Hepatocyte (in vitro differentiated cells): Measurements from ENCODE around the gene NIPAL4. TPM values are rescaled to one million over a fixed set of nuclear protein-coding genes. Genes with fewer than 3 reads are reported as not detected.

Source experiments
- DNase-seq: peaks from one replicate; pipeline ENCODE4 v3.0.0-alpha.2; 2016; ENCODE audit warnings: low spot score
- H2AFZ ChIP-seq: fragments of 200-600 bp; sonication (generic); 2 replicates; pipeline ENCODE4 v1.6.0; 2016; ENCODE audit warnings: antibody characterized with exemption, mild to moderate bottlenecking
- H3K27ac ChIP-seq: fragments of 200-600 bp; sonication (generic); 2 replicates; pipeline ENCODE4 v1.5.1; 2016; ENCODE audit warnings: mild to moderate bottlenecking
- H3K27me3 ChIP-seq: fragments of 200-600 bp; sonication (generic); 2 replicates; pipeline ENCODE4 v1.6.1; 2016
- H3K36me3 ChIP-seq: fragments of 200-600 bp; sonication (generic); replicated peaks from 2 replicates; pipeline ENCODE4 v1.5.1; 2016; ENCODE audit warnings: low read depth; ENCODE audit not compliant: insufficient read depth
- H3K4me1 ChIP-seq: fragments of 200-600 bp; sonication (generic); 2 replicates; pipeline ENCODE4 v1.5.1; 2016; ENCODE audit warnings: mild to moderate bottlenecking, moderate library complexity; ENCODE audit not compliant: insufficient read depth
- H3K4me2 ChIP-seq: fragments of 200-600 bp; sonication (generic); 2 replicates; pipeline ENCODE4 v1.6.0; 2016
- H3K4me3 ChIP-seq: fragments of 200-600 bp; sonication (generic); 2 replicates; pipeline ENCODE4 v1.5.1; 2016; ENCODE audit warnings: mild to moderate bottlenecking
- H3K79me2 ChIP-seq: fragments of 200-600 bp; sonication (generic); 2 replicates; pipeline ENCODE4 v1.6.0; 2017; ENCODE audit warnings: mild to moderate bottlenecking
- H3K9me2 ChIP-seq: fragments of 200-600 bp; sonication (generic); replicated peaks from 2 replicates; pipeline ENCODE4 v1.6.0; 2017; ENCODE audit warnings: mild to moderate bottlenecking; ENCODE audit not compliant: insufficient read depth
- H3K9me3 ChIP-seq: fragments of 200-600 bp; sonication (generic); 2 replicates; pipeline ENCODE4 v1.5.1; 2016; ENCODE audit warnings: low read depth, mild to moderate bottlenecking
- H4K20me1 ChIP-seq: fragments of 200-600 bp; sonication (generic); 2 replicates; pipeline ENCODE4 v1.6.0; 2016; ENCODE audit warnings: mild to moderate bottlenecking; ENCODE audit not compliant: insufficient read depth, poor library complexity, severe bottlenecking
- CTCF ChIP-seq: fragments of 200-600 bp; sonication (generic); IDR thresholded peaks from 2 replicates; pipeline ENCODE4 v1.5.1; 2016; ENCODE audit warnings: antibody characterized with exemption, mild to moderate bottlenecking; ENCODE audit not compliant: poor library complexity
- EZH2 ChIP-seq: fragments of 200-600 bp; sonication (generic); IDR thresholded peaks from 2 replicates; pipeline ENCODE4 v1.6.1; 2016; ENCODE audit warnings: antibody characterized with exemption, mild to moderate bottlenecking, borderline replicate concordance
- EZH2phosphoT487 ChIP-seq: fragments of 200-600 bp; sonication (generic); IDR thresholded peaks from one replicate; pipeline ENCODE4 v1.6.1; 2018; ENCODE audit warnings: antibody characterized with exemption, mild to moderate bottlenecking, low read depth, moderate library complexity; ENCODE audit not compliant: unreplicated experiment, severe bottlenecking
- WGBS: methylation state at CpG from one replicate; pipeline ENCODE4 v1.1.6; 2016; ENCODE audit warnings: low lambda C conversion rate; ENCODE audit errors: missing lambda C conversion rate; 5-methylcytosine and 5-hydroxymethylcytosine counted together
- polyA plus RNA-seq: library from polyadenylated mRNA; unstranded; fragments of >200 nt; fragmentation: Nextera tagmentation; extraction: Ambion mirVana; gene quantifications from 2 replicates; pipeline ENCODE4 v1.2.1, GENCODE V29; 2016
- total RNA-seq: library from RNA; depleted of rRNA; stranded (reverse); fragments of >200 nt; gene quantifications from 2 replicates; pipeline ENCODE4 v1.2.3, GENCODE V29; 2014

Gene NIPAL4
- total and polyA plus RNA-seq, 2 experiments from 2014 or later = 0.17 to 0.37 TPM

GRCh38 chr5:157502143-157502647 lies 42.2 kb downstream of the NIPAL4 start:
- Histone ChIP-seq H3K27me3 (no peaks in the 10 kb centered on the region), H3K9me2 (no peaks in the 10 kb centered on the region), H3K9me3 (no peaks in the 10 kb centered on the region), H3K79me2 (no peaks in the 10 kb centered on the region), H3K36me3 (no peaks in the 10 kb centered on the region), H3K4me3 (no peak overlapping the region), H3K4me2 (no peak overlapping the region), H4K20me1 (no peaks in the 10 kb centered on the region), H2AFZ (no peak overlapping the region), H3K27ac (no peak overlapping the region), H3K4me1 (no peaks in the 10 kb centered on the region)
- 83% methylated on average over 8 of the region's 8 CpGs for WGBS
- DNase-seq = no peak
- TF ChIP-seq EZH2phosphoT487 (no peak), CTCF (no peak), EZH2 (no peak)

GRCh38 chr5:157504053-157504452 lies 44.0 kb downstream of the NIPAL4 start:
- H3K4me3 ChIP-seq = no peak overlapping the region
- H3K9me3 ChIP-seq = no peaks in the 10 kb centered on the region
- WGBS = 87% methylated on average over 8 of the region's 8 CpGs
- no peaks in the 10 kb centered on the region for H3K79me2 ChIP-seq
- H3K4me1 ChIP-seq = no peaks in the 10 kb centered on the region
- H2AFZ ChIP-seq = no peak overlapping the region
- no peaks in the 10 kb centered on the region for H3K27me3 ChIP-seq
- DNase-seq = no peak
- no peaks in the 10 kb centered on the region for H4K20me1 ChIP-seq
- H3K36me3 ChIP-seq = no peaks in the 10 kb centered on the region
- H3K27ac ChIP-seq = no peak overlapping the region
- H3K9me2 ChIP-seq = no peaks in the 10 kb centered on the region
- TF ChIP-seq EZH2phosphoT487 (no peak), CTCF (no peak), EZH2 (no peak)
- no peak overlapping the region for H3K4me2 ChIP-seq

- H3K36me3 ChIP-seq = no peaks in the 10 kb centered on the region
- no peaks in the 10 kb centered on the region for H4K20me1 ChIP-seq
- no peaks in the 10 kb centered on the region for H3K27me3 ChIP-seq
- DNase-seq = no peak
- no peak for TF ChIP-seq EZH2
- TF ChIP-seq CTCF = no peak
- TF ChIP-seq EZH2phosphoT487 = no peak
- no peak overlapping the region for H3K27ac ChIP-seq
- no peaks in the 10 kb centered on the region for H3K9me2 ChIP-seq
- H3K79me2 ChIP-seq = no peaks in the 10 kb centered on the region
- no peaks in the 10 kb centered on the region for H3K4me1 ChIP-seq
- no peak overlapping the region for H3K4me3 ChIP-seq
- H3K9me3 ChIP-seq = no peaks in the 10 kb centered on the region
- WGBS = 98% methylated on average over 6 of the region's 6 CpGs
- no peak overlapping the region for H2AFZ ChIP-seq
- no peak overlapping the region for H3K4me2 ChIP-seq
These were observed 45.5 kb downstream of the NIPAL4 start for GRCh38 chr5:157505496-157505895.
